Measurements from ENCODE around the gene RCOR1. TPM values are rescaled to one million over a fixed set of nuclear protein-coding genes. Genes with fewer than 3 reads are reported as not detected.

Gene RCOR1
- total and polyA plus RNA-seq, 12 donors = 3.1 to 16.9 (median 12.5) TPM

- TF ChIP-seq CTCF (IDR thresholded peaks at IDR 0.05) = no peak
- Histone ChIP-seq H3K36me3 (no peaks in the 10 kb centered on the region), H3K27ac (no peak overlapping the region), H3K27me3 (peaks cover 0 to 19% (median 14%) of the 10 kb centered on the region in 7 donors), H3K4me3 (no peak overlapping the region), H3K9me3 (no peaks in the 10 kb centered on the region), H3K4me1 (peaks cover 0 to 10% (median 0%) of the 10 kb centered on the region in 9 donors)
- WGBS, 2 donors = 85 to 86% methylated on average over 5 of the region's 5 CpGs
- intact Hi-C loops (cut with DNase I) = no loop called here
- ATAC-seq (no peak), DNase-seq (no peak)
Observed at GRCh38 chr14:102758087-102758486, 165.6 kb downstream of the RCOR1 start.

GRCh38 chr14:102759456-102760187 lies 167.2 kb downstream of the RCOR1 start:
- no peak for ATAC-seq
- 61 to 67% methylated on average over 10 of the region's 10 CpGs for WGBS, 2 donors
- intact Hi-C loops (cut with DNase I) = no loop called here
- H3K4me1 ChIP-seq = peaks cover 0 to 10% (median 0%) of the 10 kb centered on the region in 9 donors
- H3K9me3 ChIP-seq = no peaks in the 10 kb centered on the region
- no peaks in the 10 kb centered on the region for H3K36me3 ChIP-seq
- peaks cover 0 to 22% (median 14%) of the 10 kb centered on the region in 7 donors for H3K27me3 ChIP-seq
- no peak for DNase-seq
- no peak overlapping the region for H3K4me3 ChIP-seq
- H3K27ac ChIP-seq = no peak overlapping the region
- no peak for TF ChIP-seq CTCF (IDR thresholded peaks at IDR 0.05)

- intact Hi-C loops (cut with DNase I) = no loop called here
- no peak for TF ChIP-seq CTCF (IDR thresholded peaks at IDR 0.05)
- Histone ChIP-seq H3K27ac (no peak overlapping the region), H3K4me1 (peaks cover 0 to 10% (median 0%) of the 10 kb centered on the region in 9 donors), H3K36me3 (no peaks in the 10 kb centered on the region), H3K4me3 (peak overlapping the region in 1 of 10 donors; percentile 10), H3K9me3 (no peaks in the 10 kb centered on the region), H3K27me3 (peaks cover 0 to 22% (median 14%) of the 10 kb centered on the region in 7 donors)
- ATAC-seq (peak in 6 of 8 donors; percentile 11 to 63 (median 51)), DNase-seq (no peak)
- WGBS, 2 donors = 24 to 36% methylated on average over 21 of the region's 21 CpGs
Observed at GRCh38 chr14:102760496-102761193, 168.2 kb downstream of the RCOR1 start.

GRCh38 chr14:102761206-102761605 lies 168.8 kb downstream of the RCOR1 start:
- Histone ChIP-seq H3K4me3 (peak overlapping the region in 1 of 10 donors; percentile 10), H3K9me3 (no peaks in the 10 kb centered on the region), H3K36me3 (no peaks in the 10 kb centered on the region), H3K27ac (no peak overlapping the region), H3K27me3 (peaks cover 0 to 22% (median 14%) of the 10 kb centered on the region in 7 donors), H3K4me1 (peaks cover 0 to 10% (median 0%) of the 10 kb centered on the region in 9 donors)
- TF ChIP-seq CTCF (IDR thresholded peaks at IDR 0.05) = no peak
- no peak for DNase-seq
- WGBS, 2 donors = 59 to 63% methylated on average over 15 of the region's 15 CpGs
- no peak for ATAC-seq
- intact Hi-C loops (cut with DNase I) = no loop called here

All from heart right ventricle (tissue), 16 donors.